Endothelial cell of umbilical vein (primary cell): ENCODE measurements around the gene GLI2. TPM values are rescaled to one million over a fixed set of nuclear protein-coding genes. Genes with fewer than 3 reads are reported as not detected.

Experiments used
- Bru-seq: library from RNA; stranded (reverse); fragments of 400-500 nt; gene quantifications from one replicate; lab custom pipeline; 2021; lab: Mats Ljungman, UMichigan
- BruChase-seq, 2 experiments: library from RNA; stranded (reverse); fragments of 400-500 nt; gene quantifications; one replicate each; lab custom pipeline; 2021; lab: Mats Ljungman, UMichigan
- BruUV-seq: library from RNA; stranded (reverse); fragments of 400-500 nt; replicated peaks from 2 replicates; lab custom pipeline; 2021; lab: Mats Ljungman, UMichigan
- CTCF ChIA-PET: fragments of 300-600, 350-600 bp; sonication (Branson Sonifier 250); formaldehyde crosslinking; loops from one replicate; lab custom pipeline; 2021; ENCODE audit warnings: antibody characterized with exemption, inconsistent platforms; lab: Charles Lee
- POLR2A ChIA-PET: fragments of 300-600, 350-600 bp; sonication (Branson Sonifier 250); formaldehyde crosslinking; loops from one replicate; lab custom pipeline; 2021; ENCODE audit warnings: antibody characterized with exemption, inconsistent platforms; lab: Charles Lee
- DNase-seq: peaks from one replicate; pipeline ENCODE4 v3.0.0-alpha.2; 2011; ENCODE audit warnings: low read depth, low spot score
- FAIRE-seq: peaks from 2 replicates; lab custom pipeline; 2011; peaks lifted over from hg19 to GRCh38; lab: Jason Lieb, UNC
- H2AFZ ChIP-seq: 2 replicates; pipeline ENCODE4 v1.6.0; 2012; ENCODE audit warnings: low read depth, low read length, control low read depth, inconsistent platforms
- H3K27ac ChIP-seq: 2 replicates; pipeline ENCODE4 v1.5.1; 2011; ENCODE audit warnings: low read depth, mild to moderate bottlenecking, control low read depth, low read length, moderate library complexity; ENCODE audit not compliant: insufficient read depth
- H3K27me3 ChIP-seq, 2 experiments: 2 replicates each; pipeline versions ENCODE4 v1.6.0 to v1.6.1; 2011; ENCODE audit warnings: low read length in 2 of 2, mixed read lengths in 1 of 2; ENCODE audit not compliant: control insufficient read depth in 2 of 2, insufficient read depth in 2 of 2
- H3K36me3 ChIP-seq, 2 experiments: 2 replicates in 1 of 2; 3 replicates in 1 of 2; pipeline ENCODE4 v1.5.1; 2011; ENCODE audit warnings: low read length in 2 of 2, mild to moderate bottlenecking in 1 of 2, moderate library complexity in 1 of 2; ENCODE audit not compliant: control insufficient read depth in 2 of 2, insufficient read depth in 2 of 2; ENCODE audit errors: extremely low read depth in 1 of 2
- H3K4me1 ChIP-seq: 3 replicates; pipeline ENCODE4 v1.5.1; 2011; ENCODE audit warnings: mild to moderate bottlenecking, low read length; ENCODE audit not compliant: control insufficient read depth, insufficient read depth; ENCODE audit errors: extremely low read depth
- H3K4me2 ChIP-seq: 2 replicates; pipeline ENCODE4 v1.6.1; 2011; ENCODE audit warnings: low read length, control low read depth, mixed read lengths; ENCODE audit not compliant: insufficient read depth
- H3K4me3 ChIP-seq, 3 experiments: fragments of 200-600 bp in 1 of 3; sonication (generic), shearing (Covaris generic) in 1 of 3; replicated peaks in 1 of 3; 2 replicates each; pipeline ENCODE4 v1.5.1; 2011 to 2016; ENCODE audit warnings: control low read depth in 3 of 3, low read length in 3 of 3, mild to moderate bottlenecking in 2 of 3, inconsistent platforms in 1 of 3, low read depth in 1 of 3, moderate library complexity in 1 of 3; ENCODE audit not compliant: insufficient read depth in 1 of 3
- H3K79me2 ChIP-seq: 2 replicates; pipeline ENCODE4 v1.6.0; 2012; ENCODE audit warnings: low read length, inconsistent platforms; ENCODE audit not compliant: control insufficient read depth, insufficient read depth
- H3K9ac ChIP-seq: replicated peaks from 2 replicates; pipeline ENCODE3; 2011; ENCODE audit warnings: low read length, control low read depth; ENCODE audit not compliant: insufficient read depth; ENCODE audit errors: extremely low read depth
- H3K9me1 ChIP-seq: replicated peaks from 3 replicates; pipeline ENCODE4 v1.6.0; 2011; ENCODE audit warnings: mild to moderate bottlenecking, low read length; ENCODE audit not compliant: control insufficient read depth, insufficient read depth; ENCODE audit errors: extremely low read depth
- H3K9me3 ChIP-seq: replicated peaks from 2 replicates; pipeline ENCODE4 v1.5.1; 2012; ENCODE audit warnings: low read length, inconsistent platforms; ENCODE audit not compliant: control insufficient read depth, insufficient read depth
- H4K20me1 ChIP-seq: replicated peaks from 2 replicates; pipeline ENCODE3; 2011; ENCODE audit warnings: mild to moderate bottlenecking, low read length; ENCODE audit not compliant: control insufficient read depth, insufficient read depth; ENCODE audit errors: extremely low read depth
- CTCF ChIP-seq, 2 donors: IDR thresholded peaks; 1 replicate in 1 of 2; 2 replicates in 1 of 2; pipeline ENCODE4 v1.5.1; 2011; ENCODE audit warnings: low read length in 2 of 2, mild to moderate bottlenecking in 2 of 2, moderate library complexity in 2 of 2, control low read depth in 1 of 2, inconsistent platforms in 1 of 2, low read depth in 1 of 2; ENCODE audit not compliant: insufficient read depth in 1 of 2; ENCODE audit errors: extremely low read depth in 1 of 2
- EZH2 ChIP-seq: IDR thresholded peaks from 2 replicates; pipeline ENCODE4 v1.6.1; 2012; ENCODE audit warnings: borderline replicate concordance, low read depth, mild to moderate bottlenecking, moderate library complexity, low read length, inconsistent platforms; ENCODE audit not compliant: severe bottlenecking
- FOS ChIP-seq: IDR thresholded peaks from 2 replicates; pipeline ENCODE4 v1.6.1; 2011; ENCODE audit warnings: mild to moderate bottlenecking, low read length, moderate library complexity, borderline replicate concordance; ENCODE audit not compliant: insufficient read depth
- JUN ChIP-seq: IDR thresholded peaks from 2 replicates; pipeline ENCODE4 v1.6.1; 2011; ENCODE audit warnings: borderline replicate concordance, low read depth; ENCODE audit not compliant: insufficient read length, insufficient read depth
- MAX ChIP-seq: IDR thresholded peaks from 2 replicates; pipeline ENCODE4 v1.6.1; 2011; ENCODE audit not compliant: insufficient read depth, insufficient read length
- MYC ChIP-seq: IDR thresholded peaks from one replicate; pipeline ENCODE4 v1.6.1; 2011; ENCODE audit warnings: mild to moderate bottlenecking, low read depth, low read length
- POLR2A ChIP-seq: IDR thresholded peaks from 2 replicates; pipeline ENCODE4 v1.6.1; 2012; ENCODE audit warnings: low read depth, mild to moderate bottlenecking, control low read depth, low read length
- POLR2AphosphoS5 ChIP-seq: IDR thresholded peaks from 2 replicates; pipeline ENCODE4 v1.6.1; 2012; ENCODE audit warnings: low read depth, mild to moderate bottlenecking, control low read depth, low read length, moderate library complexity; ENCODE audit not compliant: insufficient read depth
- dilution Hi-C: fragments of 300-500 bp; cut with MboI; formaldehyde crosslinking; loops from one replicate; pipeline ENCODE4 v1.15.0; 2019; ENCODE audit warnings: low sequenced_read_pairs; ENCODE audit not compliant: extremely low pct_ligation_motif_present
- intact Hi-C: fragments of 100-400 bp; cut with micrococcal nuclease; formaldehyde crosslinking; loops from one replicate; pipeline ENCODE4 v1.10.0; 2022
- long read RNA-seq: library from polyadenylated mRNA; stranded (forward); transcript quantifications from one replicate; pipeline ENCODE4 v2.0.0, GENCODE V29; 2021
- polyA minus RNA-seq, 3 experiments: library from RNA; depleted of rRNA, polyadenylated mRNA; stranded (reverse); fragments of >200 nt; gene quantifications; 1 replicate in 1 of 3; 2 replicates in 2 of 3; pipeline ENCODE4 v1.2.3, GENCODE V29; 2011
- polyA plus RNA-seq, 4 experiments: library from polyadenylated mRNA; depleted of rRNA in 3 of 4; stranded (reverse) in 3 of 4; unstranded in 1 of 4; fragments of >200 nt; gene quantifications; 2 replicates each; pipeline versions ENCODE4 v1.2.1 to v1.2.3, GENCODE V29; 2011 to 2012; ENCODE audit warnings: missing spikeins in 1 of 4
- total RNA-seq: library from RNA; stranded (reverse); gene quantifications from 2 replicates; pipeline ENCODE4 v1.2.3, GENCODE V29; 2021

Gene GLI2
- total RNA-seq (0.13 and 0.51 TPM in 2 replicates), polyA plus RNA-seq (0.02 TPM in 1 of 2 replicates, not detected in the other), polyA minus RNA-seq (not detected in 2 replicates), Bru-seq, nascent RNA (percentile 9 among the genes with signal in this experiment), BruChase-seq, experiment 1, labeled RNA remaining after a 6-hour chase (percentile 17 among the genes with signal in this experiment), BruChase-seq, experiment 2, labeled RNA remaining after a 2-hour chase (percentile 24 among the genes with signal in this experiment)
- polyA plus RNA-seq (2011; cell fraction: cytosol; rRNA removed) = 0.01 TPM in 1 of 2 replicates, not detected in the other
- polyA plus RNA-seq (2011; cell fraction: nucleus; rRNA removed) = 0.01 TPM in 1 of 2 replicates, not detected in the other
- polyA plus RNA-seq (2012) = not detected in 2 replicates
- 0.51 TPM for polyA minus RNA-seq (2011; cell fraction: cytosol; rRNA and poly(A)+ RNA removed)
- polyA minus RNA-seq (2011; cell fraction: nucleus; rRNA and poly(A)+ RNA removed) = not detected in 2 replicates
- long read RNA-seq = 0 reads

- H3K79me2 ChIP-seq = no peaks in the 10 kb centered on the region
- no peak within 1 kb of the TSS for H3K27ac ChIP-seq
- CTCF ChIA-PET = interaction anchor here (0.6 to 2.5 kb wide), 17 partner anchors 9 to 344 kb away, joined by 3 to 9 read pairs (median 4); no protein-coding TSS in a partner anchor
- H3K9me3 ChIP-seq = no peaks in the 10 kb centered on the region
- dilution Hi-C loops = no loop called here
- H3K4me3 ChIP-seq = peak within 1 kb of the TSS in 1 of 3 experiments; percentile 8
- H4K20me1 ChIP-seq = no peaks in the 10 kb centered on the region
- peaks cover 63 to 83% of the 10 kb centered on the region in 2 experiments for H3K27me3 ChIP-seq
- intact Hi-C loops = loop anchor here (1.0 to 5.0 kb wide), 5 partner anchors 13 to 336 kb away; no protein-coding TSS in a partner anchor
- H3K4me2 ChIP-seq = peak within 1 kb of the TSS; percentile 63
- no peaks in the 10 kb centered on the region for H3K4me1 ChIP-seq
- no peak for FAIRE-seq
- TF ChIP-seq CTCF (IDR thresholded peaks at IDR 0.05; ENCODE audit: extremely low read depth in 1 of 2, insufficient read depth in 1 of 2, low read depth in 1 of 2, low read length in 2 of 2) (peak; percentile 56 to 64), JUN (no peak)
- BruUV-seq = no TSS peak
- H2AFZ ChIP-seq = peak within 1 kb of the TSS; percentile 21
- peak; percentile 63 for DNase-seq
- H3K9ac ChIP-seq = no peak within 1 kb of the TSS
- no peaks in the 10 kb centered on the region for H3K9me1 ChIP-seq
- POLR2A ChIA-PET = no interaction called here
- no peaks in the 10 kb centered on the region for H3K36me3 ChIP-seq
These were observed at the start of gene GLI2 for GRCh38 chr2:120735746-120736170. GLI2 (plus strand) TSS chr2:120735868; CDS start chr2:120797321, 61,453 bp downstream.

- H3K79me2 ChIP-seq = no peaks in the 10 kb centered on the region
- ChIA-PET CTCF (interaction anchor here (0.9 to 1.3 kb wide), 4 partner anchors 11 to 389 kb away, joined by 3 to 4 read pairs (median 4); no protein-coding TSS in a partner anchor), POLR2A (no interaction called here)
- no peak overlapping the region for H3K27ac ChIP-seq
- dilution Hi-C loops (no loop called here), intact Hi-C loops (no loop called here)
- H2AFZ ChIP-seq = no peak overlapping the region
- H3K9me1 ChIP-seq = no peaks in the 10 kb centered on the region
- DNase-seq = no peak
- H3K4me2 ChIP-seq = no peak overlapping the region
- H3K36me3 ChIP-seq = no peaks in the 10 kb centered on the region
- BruUV-seq = no TSS peak
- no peak overlapping the region for H3K4me3 ChIP-seq
- no peak for TF ChIP-seq MYC
- no peak for TF ChIP-seq MAX
- no peak for TF ChIP-seq CTCF (IDR thresholded peaks at IDR 0.05; ENCODE audit: extremely low read depth in 1 of 2, insufficient read depth in 1 of 2, low read depth in 1 of 2, low read length in 2 of 2)
- TF ChIP-seq FOS = no peak
- TF ChIP-seq POLR2AphosphoS5 = no peak
- no peak for TF ChIP-seq EZH2
- no peak for TF ChIP-seq POLR2A
- H3K4me1 ChIP-seq = no peaks in the 10 kb centered on the region
- H3K9me3 ChIP-seq = no peaks in the 10 kb centered on the region
- H3K9ac ChIP-seq = no peak overlapping the region
- no peaks in the 10 kb centered on the region for H4K20me1 ChIP-seq
- peaks cover 5 to 6% of the 10 kb centered on the region in 2 experiments for H3K27me3 ChIP-seq
- no peak for FAIRE-seq
These were observed 49.7 kb upstream of the GLI2 start for GRCh38 chr2:120685974-120686297.
